Measurements from ENCODE around the gene BRINP3.

Gene BRINP3

DNA sequence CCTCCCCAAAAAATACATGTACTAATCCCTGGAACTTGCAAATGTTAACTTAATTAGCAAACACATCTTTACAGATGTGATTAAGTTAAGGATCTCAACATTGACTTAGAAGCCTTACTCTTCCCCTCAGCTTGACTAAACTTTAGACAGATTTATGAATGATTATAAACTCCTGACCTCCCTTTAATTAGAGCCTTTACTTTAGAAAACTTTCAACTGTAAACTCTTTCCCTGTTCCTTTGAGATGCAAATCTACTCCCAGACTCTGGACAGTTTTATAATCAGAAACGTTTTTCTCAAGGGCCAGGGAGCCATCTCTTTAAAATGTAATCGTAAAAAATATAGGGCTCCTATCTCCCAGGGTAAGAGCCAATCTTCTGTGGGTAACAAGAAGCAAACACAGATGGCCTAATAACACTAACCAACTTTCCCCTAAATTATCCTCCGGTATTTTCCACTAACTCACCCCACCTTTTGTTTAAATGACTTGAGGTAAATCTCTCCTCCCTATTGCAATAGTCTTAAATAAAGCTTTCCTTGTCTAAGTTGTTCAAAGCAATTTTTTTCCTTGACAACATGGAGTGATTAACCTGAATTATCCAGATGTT, 284.1 kb downstream of the BRINP3 start:
- in situ Hi-C loops (cut with HindIII; ENCODE audit: low sequenced_read_pairs) = no loop called here

DNA sequence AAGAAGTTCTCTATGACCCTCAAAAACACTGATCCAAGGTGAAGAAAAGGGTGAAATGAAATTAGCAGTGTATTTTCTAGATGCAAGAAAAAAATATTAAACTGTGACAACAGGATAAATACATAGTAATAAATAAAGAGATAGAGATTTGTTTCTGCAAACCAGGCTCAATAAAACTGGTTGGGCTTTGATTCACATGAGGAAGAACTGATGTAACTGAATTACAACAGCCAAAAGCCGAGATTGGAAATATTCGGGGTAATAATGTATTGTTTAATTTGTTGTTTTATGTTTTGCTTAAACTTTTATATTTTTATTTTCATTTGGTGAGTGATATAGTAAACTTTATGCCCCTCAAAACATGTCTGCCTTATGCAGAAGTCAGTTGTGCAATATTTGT, 285.0 kb downstream of the BRINP3 start:
- in situ Hi-C loops (cut with HindIII; ENCODE audit: low sequenced_read_pairs) = no loop called here

DNA sequence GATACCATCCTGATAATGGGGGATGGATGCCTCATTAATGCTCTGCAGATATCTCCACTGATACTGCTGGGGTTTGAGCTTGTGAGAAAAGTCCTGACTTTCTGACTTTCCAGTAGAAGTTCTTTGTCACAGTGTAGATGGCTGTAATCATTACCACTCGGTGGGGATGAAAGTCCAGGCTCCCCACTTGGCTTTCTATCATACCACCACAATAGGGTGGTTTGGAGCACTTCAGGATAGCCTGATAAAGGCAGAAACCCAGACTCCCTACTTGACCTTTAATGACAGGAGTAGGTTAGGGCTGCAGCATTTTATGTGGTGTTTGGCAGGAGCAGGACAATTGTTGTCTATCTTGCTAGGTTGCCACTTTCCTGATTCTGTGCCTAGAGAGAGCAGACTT, 294.1 kb downstream of the BRINP3 start:
- in situ Hi-C loops (cut with HindIII; ENCODE audit: low sequenced_read_pairs) = no loop called here

DNA sequence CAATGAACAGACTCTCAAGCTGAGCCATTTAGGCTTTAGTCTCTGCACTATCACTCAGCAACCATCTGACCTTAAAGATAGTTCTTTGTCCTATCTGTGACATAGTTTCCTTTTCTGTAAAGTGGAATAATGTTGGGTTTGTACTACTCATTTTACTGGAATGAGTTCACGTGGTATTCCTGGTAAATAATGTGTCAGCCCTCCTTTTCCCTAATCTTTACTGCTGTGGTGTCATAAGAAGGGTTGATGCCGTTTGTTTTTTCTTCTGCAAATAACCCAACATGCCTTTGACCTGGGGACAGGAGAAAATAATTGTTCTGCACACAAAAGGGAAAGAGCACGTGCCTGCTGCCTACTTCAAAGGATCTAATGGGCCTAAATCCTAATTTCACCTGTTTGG, 297.8 kb downstream of the BRINP3 start:
- in situ Hi-C loops (cut with HindIII; ENCODE audit: low sequenced_read_pairs) = no loop called here

- in situ Hi-C loops (cut with HindIII; ENCODE audit: low sequenced_read_pairs) = no loop called here
These were observed 298.8 kb downstream of the BRINP3 start for GRCh38 chr1:190178827-190179226.

DNA sequence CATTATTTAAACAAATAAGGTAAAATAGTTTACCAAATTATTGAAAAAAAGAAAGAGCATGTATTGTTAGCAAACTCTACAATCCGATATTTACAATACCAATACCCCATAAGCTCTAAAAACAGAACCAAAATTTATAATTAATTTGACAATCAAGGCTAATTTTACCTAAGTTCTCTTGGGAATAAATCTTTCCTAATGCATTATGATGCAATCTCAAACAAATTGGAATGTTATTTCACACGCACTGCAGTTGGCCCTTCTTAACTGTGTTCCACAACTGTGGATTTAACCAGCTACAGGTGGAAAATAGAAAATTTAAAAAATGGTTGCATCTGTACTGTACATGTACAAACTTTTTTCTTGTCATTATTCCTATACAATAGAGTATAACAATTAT, 300.1 kb downstream of the BRINP3 start:
- in situ Hi-C loops (cut with HindIII; ENCODE audit: low sequenced_read_pairs) = no loop called here

GRCh38 chr1:190176776-190177175, 300.9 kb downstream of the BRINP3 start:
- in situ Hi-C loops (cut with HindIII; ENCODE audit: low sequenced_read_pairs) = no loop called here

DNA sequence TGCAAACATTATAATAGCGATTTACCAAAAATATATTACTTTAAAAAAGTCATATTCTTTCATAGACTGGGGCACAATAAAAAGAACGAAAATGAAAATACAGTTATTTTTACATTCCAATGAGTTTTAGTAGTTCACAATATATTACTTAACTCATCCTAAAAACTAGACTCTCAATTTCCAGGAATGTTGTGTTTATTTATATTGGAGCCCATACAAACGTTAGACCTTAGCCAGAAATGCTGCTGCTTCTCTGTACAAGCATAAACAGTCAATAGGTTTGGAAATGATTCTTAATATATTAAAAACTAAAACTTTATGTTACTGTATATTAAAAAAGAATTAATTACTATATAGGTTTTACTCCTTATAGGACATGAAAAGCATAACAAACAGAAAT, 302.3 kb downstream of the BRINP3 start:
- in situ Hi-C loops (cut with HindIII; ENCODE audit: low sequenced_read_pairs) = no loop called here

- in situ Hi-C loops (cut with HindIII; ENCODE audit: low sequenced_read_pairs) = no loop called here
These were observed 304.8 kb downstream of the BRINP3 start for GRCh38 chr1:190172651-190173430.

- in situ Hi-C loops (cut with HindIII; ENCODE audit: low sequenced_read_pairs) = no loop called here
These were observed 307.3 kb downstream of the BRINP3 start for GRCh38 chr1:190170321-190170720.

DNA sequence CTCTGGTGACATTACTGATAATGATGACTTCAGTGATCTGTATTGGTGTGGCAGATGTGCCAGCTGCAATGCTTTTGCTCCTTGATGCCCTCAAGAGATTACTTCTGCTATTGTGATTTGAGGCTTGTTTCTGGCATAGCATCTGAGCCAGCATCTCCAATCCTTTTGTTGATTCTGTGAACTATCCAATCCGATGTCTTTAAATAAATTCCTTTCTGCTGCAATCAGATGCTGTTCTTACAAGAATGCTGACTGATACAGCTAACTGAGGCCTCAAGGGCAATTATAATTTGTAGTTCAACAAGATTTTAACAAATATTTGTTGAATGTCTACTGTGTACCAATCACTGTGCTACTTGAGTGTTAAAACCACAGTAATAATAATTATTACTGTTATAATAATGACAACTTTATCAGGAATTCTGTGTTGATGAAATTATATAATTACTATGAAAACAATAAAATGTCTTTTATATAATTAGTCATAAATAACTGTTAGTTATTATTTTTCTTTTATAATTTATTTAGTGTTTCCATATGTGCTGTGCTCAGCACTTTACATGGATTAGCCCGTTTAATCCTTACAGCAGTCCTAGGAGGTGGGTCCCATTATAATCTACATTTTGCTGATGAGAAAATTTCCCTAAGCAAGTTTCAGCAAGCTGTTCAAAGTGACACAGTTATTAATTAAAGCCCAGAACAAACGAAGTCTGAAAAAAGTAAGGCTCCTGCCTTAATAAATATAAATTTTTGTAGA, 308.2 kb downstream of the BRINP3 start:
- in situ Hi-C loops (cut with HindIII; ENCODE audit: low sequenced_read_pairs) = no loop called here

DNA sequence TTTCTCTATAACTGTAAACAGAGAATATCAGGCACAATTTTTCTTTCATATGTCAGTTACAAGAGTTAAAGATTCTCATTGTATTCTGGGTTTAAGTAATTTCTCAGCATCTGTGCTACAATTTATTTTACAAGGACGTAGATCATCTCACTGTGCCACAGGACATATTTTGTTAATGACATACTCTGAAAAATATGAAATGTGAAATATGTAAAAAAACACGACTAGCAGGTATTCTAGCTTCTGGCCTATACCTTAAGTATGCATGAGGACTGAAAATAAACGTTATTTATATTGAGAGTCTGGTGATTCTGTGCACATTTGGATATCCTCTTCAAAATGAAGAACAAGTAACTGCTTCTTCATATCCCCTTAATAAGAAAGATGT, 308.8 kb downstream of the BRINP3 start:
- in situ Hi-C loops (cut with HindIII; ENCODE audit: low sequenced_read_pairs) = no loop called here

- in situ Hi-C loops (cut with HindIII; ENCODE audit: low sequenced_read_pairs) = no loop called here
These were observed 309.4 kb downstream of the BRINP3 start for GRCh38 chr1:190168116-190168892.

DNA sequence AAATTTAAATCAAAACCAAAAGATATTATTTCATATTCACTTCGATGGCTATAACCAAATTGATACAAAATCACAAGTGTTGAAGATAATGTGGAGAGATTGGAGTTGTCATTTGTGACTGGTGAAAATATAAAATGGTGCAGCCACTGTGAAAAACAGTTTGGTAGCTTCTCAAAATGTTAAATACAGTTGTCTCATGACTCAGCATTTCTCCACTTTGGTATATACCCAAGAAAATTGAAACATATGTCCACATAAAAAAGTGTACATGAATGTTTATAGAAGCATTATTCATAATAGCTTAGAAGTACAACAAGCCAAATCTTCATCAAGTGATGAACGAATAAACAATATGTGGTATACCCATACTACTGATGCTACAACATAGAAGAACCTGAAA, 318.5 kb downstream of the BRINP3 start:
- in situ Hi-C loops (cut with HindIII; ENCODE audit: low sequenced_read_pairs) = no loop called here

- in situ Hi-C loops (cut with HindIII; ENCODE audit: low sequenced_read_pairs) = no loop called here
These were observed 322.9 kb downstream of the BRINP3 start for GRCh38 chr1:190154744-190155143.

GRCh38 chr1:190147616-190148015, 330.0 kb downstream of the BRINP3 start:
- in situ Hi-C loops (cut with HindIII; ENCODE audit: low sequenced_read_pairs) = no loop called here

DNA sequence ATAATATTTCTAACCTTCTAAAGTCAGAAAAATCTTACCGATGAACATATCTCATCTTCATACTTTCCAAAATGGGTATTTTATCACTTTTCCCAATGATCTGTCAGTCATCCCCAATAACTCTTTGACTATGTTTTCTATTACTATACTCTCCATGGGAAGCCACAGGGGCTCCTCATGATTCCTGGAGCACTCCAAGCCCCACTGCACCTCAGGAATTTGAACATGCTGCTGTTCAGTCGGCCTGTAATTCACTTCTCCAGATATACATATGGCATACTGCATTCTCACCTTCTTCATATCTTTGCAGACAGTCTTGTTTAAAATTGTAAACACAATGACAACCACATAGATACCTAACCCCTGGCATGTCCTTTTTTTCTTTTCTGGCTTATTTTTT, 333.0 kb downstream of the BRINP3 start:
- in situ Hi-C loops (cut with HindIII; ENCODE audit: low sequenced_read_pairs) = no loop called here

GRCh38 chr1:190140644-190141043, 337.0 kb downstream of the BRINP3 start:
- in situ Hi-C loops (cut with HindIII; ENCODE audit: low sequenced_read_pairs) = no loop called here

GRCh38 chr1:190138702-190139101, 339.0 kb downstream of the BRINP3 start:
- in situ Hi-C loops (cut with HindIII; ENCODE audit: low sequenced_read_pairs) = no loop called here

DNA sequence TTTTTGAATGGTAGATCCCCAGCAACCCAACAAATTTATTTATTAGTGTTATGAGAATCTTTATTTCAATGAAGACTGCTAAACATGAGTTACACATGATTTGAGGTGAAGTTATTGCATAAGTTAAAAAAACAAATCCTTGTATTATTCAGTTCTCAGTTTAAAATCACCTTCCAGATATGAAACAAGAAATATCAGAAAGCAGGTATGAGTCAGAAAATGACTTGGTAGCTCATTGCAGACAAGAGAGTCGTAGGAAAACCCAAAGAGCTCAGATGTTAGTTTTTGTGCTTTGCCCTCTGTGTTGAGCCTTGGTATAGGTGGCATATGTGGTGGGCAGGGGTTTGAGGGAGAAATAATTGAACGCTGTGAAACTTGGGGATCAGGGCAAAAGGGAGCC, 339.4 kb downstream of the BRINP3 start:
- in situ Hi-C loops (cut with HindIII; ENCODE audit: low sequenced_read_pairs) = no loop called here

DNA sequence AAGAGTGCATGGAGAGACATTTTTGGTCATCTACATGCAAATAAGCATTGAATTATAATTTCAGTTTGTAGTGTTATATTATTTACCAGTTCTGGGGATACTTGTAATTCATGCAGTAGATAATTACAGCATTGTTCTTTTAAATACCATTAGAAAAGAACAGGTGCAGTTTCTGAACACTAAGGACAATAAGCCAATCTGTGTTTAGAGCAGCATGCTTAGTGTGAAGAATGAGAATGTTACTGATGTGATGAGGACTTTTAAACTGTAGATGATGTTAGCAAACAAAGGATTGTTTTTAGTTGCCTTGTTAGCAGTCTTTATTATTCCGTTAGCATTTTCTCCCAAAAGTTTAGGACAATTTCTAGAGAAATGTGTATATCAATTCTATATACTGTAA, 348.3 kb downstream of the BRINP3 start:
- in situ Hi-C loops (cut with HindIII; ENCODE audit: low sequenced_read_pairs) = no loop called here

All from endothelial cell of hepatic sinusoid (primary cell).